A673 (cell line): ENCODE measurements around the gene GPLD1. TPM values are rescaled to one million over a fixed set of nuclear protein-coding genes. Genes with fewer than 3 reads are reported as not detected.

Experiments
- Bru-seq: library from RNA; stranded (reverse); fragments of 400-500 nt; gene quantifications from one replicate; lab custom pipeline; 2021; lab: Mats Ljungman, UMichigan
- BruChase-seq, 2 experiments: library from RNA; stranded (reverse); fragments of 400-500 nt; gene quantifications; one replicate each; lab custom pipeline; 2021; lab: Mats Ljungman, UMichigan
- BruUV-seq: library from RNA; stranded (reverse); fragments of 400-500 nt; replicated peaks from 2 replicates; lab custom pipeline; 2021; lab: Mats Ljungman, UMichigan
- CTCF ChIA-PET: fragments of 300-600 bp; sonication (Branson Sonifier 250); formaldehyde crosslinking; loops from one replicate; lab custom pipeline; 2022; ENCODE audit warnings: antibody characterized with exemption; lab: Charles Lee
- POLR2A ChIA-PET: fragments of 300-600 bp; sonication (Branson Sonifier 250); formaldehyde crosslinking; loops from one replicate; lab custom pipeline; 2022; ENCODE audit warnings: antibody characterized with exemption; ENCODE audit not compliant: low non-redundant PET; lab: Charles Lee
- DNase-seq: peaks from one replicate; pipeline ENCODE4 v3.0.0-alpha.2; 2015; ENCODE audit warnings: low spot score
- H3K27ac ChIP-seq: fragments of 200-600 bp; sonication (generic); 2 replicates; pipeline ENCODE4 v1.5.1; 2016; ENCODE audit warnings: mixed run types, low read depth, mild to moderate bottlenecking, mixed read lengths, antibody characterized with exemption, low read length; ENCODE audit not compliant: poor library complexity, severe bottlenecking
- H3K27me3 ChIP-seq: fragments of 200-600 bp; sonication (generic); replicated peaks from 2 replicates; pipeline ENCODE4 v1.6.1; 2017; ENCODE audit warnings: mixed run types, low read depth, mild to moderate bottlenecking, mixed read lengths, antibody characterized with exemption, low read length; ENCODE audit not compliant: insufficient read depth, poor library complexity
- H3K36me3 ChIP-seq: fragments of 200-600 bp; sonication (generic); 2 replicates; pipeline ENCODE4 v1.6.1; 2016; ENCODE audit warnings: mixed run types, mild to moderate bottlenecking, mixed read lengths, antibody characterized with exemption, low read length; ENCODE audit not compliant: insufficient read depth, poor library complexity, severe bottlenecking
- H3K4me1 ChIP-seq: fragments of 200-600 bp; sonication (generic); 2 replicates; pipeline ENCODE4 v1.6.1; 2017; ENCODE audit warnings: mixed run types, mild to moderate bottlenecking, mixed read lengths, antibody characterized with exemption, low read length; ENCODE audit not compliant: insufficient read depth, poor library complexity, severe bottlenecking
- H3K4me3 ChIP-seq: fragments of 200-600 bp; sonication (generic); 2 replicates; pipeline ENCODE4 v1.5.1; 2016; ENCODE audit warnings: low read depth, mixed run types, mild to moderate bottlenecking, mixed read lengths, low read length; ENCODE audit not compliant: poor library complexity, severe bottlenecking
- H3K9me3 ChIP-seq: fragments of 200-600 bp; sonication (generic); 2 replicates; pipeline ENCODE4 v1.6.1; 2016; ENCODE audit warnings: mixed run types, low read depth, mild to moderate bottlenecking, mixed read lengths, antibody characterized with exemption, low read length; ENCODE audit not compliant: poor library complexity, severe bottlenecking
- CTCF ChIP-seq: fragments of 300-800, 200-600 bp; sonication (generic); conservative IDR thresholded peaks from 2 replicates; pipeline ENCODE4 v1.5.1; 2017; ENCODE audit warnings: low read depth, mild to moderate bottlenecking, antibody characterized with exemption, low read length, moderate library complexity, mixed read lengths
- EZH2 ChIP-seq: fragments of 200-600 bp; sonication (generic); IDR thresholded peaks from 2 replicates; pipeline ENCODE4 v1.6.1; 2017; ENCODE audit warnings: borderline replicate concordance, low read depth, mild to moderate bottlenecking, mixed read lengths, antibody characterized with exemption, low read length; ENCODE audit not compliant: poor library complexity, severe bottlenecking
- intact Hi-C: fragments of 100-400 bp; cut with micrococcal nuclease; formaldehyde crosslinking; loops from one replicate; pipeline ENCODE4 v1.10.0; 2022; ENCODE audit not compliant: unreplicated experiment
- long read RNA-seq: library from polyadenylated mRNA; stranded (forward); transcript quantifications from one replicate; pipeline ENCODE4 v2.0.0, GENCODE V29; 2022
- total RNA-seq: library from RNA; stranded (reverse); gene quantifications from 2 replicates; pipeline ENCODE4 v1.2.3, GENCODE V29; 2021

The GPLD1 gene, protein sequence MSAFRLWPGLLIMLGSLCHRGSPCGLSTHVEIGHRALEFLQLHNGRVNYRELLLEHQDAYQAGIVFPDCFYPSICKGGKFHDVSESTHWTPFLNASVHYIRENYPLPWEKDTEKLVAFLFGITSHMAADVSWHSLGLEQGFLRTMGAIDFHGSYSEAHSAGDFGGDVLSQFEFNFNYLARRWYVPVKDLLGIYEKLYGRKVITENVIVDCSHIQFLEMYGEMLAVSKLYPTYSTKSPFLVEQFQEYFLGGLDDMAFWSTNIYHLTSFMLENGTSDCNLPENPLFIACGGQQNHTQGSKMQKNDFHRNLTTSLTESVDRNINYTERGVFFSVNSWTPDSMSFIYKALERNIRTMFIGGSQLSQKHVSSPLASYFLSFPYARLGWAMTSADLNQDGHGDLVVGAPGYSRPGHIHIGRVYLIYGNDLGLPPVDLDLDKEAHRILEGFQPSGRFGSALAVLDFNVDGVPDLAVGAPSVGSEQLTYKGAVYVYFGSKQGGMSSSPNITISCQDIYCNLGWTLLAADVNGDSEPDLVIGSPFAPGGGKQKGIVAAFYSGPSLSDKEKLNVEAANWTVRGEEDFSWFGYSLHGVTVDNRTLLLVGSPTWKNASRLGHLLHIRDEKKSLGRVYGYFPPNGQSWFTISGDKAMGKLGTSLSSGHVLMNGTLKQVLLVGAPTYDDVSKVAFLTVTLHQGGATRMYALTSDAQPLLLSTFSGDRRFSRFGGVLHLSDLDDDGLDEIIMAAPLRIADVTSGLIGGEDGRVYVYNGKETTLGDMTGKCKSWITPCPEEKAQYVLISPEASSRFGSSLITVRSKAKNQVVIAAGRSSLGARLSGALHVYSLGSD
- 0.63 and 1.1 TPM in 2 replicates for total RNA-seq
- percentile 30 among the genes with signal in this experiment for Bru-seq, nascent RNA
- BruChase-seq, experiment 1, labeled RNA remaining after a 2-hour chase, result percentile 29 among the genes with signal in this experiment
- BruChase-seq, experiment 2, labeled RNA remaining after a 6-hour chase, result percentile 28 among the genes with signal in this experiment
- long read RNA-seq, result 0 reads

DNA sequence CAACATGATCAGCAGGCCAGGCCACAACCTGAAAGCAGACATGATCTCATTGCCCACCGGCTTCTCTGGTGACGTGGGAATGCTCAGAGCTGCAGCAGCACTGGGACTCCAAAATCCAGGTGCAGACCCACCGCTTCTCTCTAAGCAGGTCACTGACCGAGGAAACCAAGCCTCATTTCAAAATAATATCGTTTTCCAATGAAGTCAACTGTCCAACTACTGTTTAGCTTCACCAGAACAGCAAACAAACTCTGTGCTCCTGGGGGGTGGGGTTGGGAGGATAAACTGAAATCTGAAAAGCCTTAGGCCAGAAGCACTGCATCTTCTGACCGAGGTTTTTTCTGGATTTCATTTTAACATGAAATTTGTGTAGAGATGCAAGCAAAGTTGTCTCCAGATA, at the start of gene GPLD1:
GPLD1 (minus strand) TSS at position 109 of the 400 bp plus-strand sequence; CDS start at position 42, 67 bp downstream.
- POLR2A ChIA-PET, result interaction anchor here (1.0 kb wide), 1 partner anchor 36 kb away, joined by 3 read pairs; no protein-coding TSS in a partner anchor
- TF ChIP-seq CTCF, result no peak
- no peak for TF ChIP-seq EZH2
- no peak for DNase-seq
- intact Hi-C loops, result no loop called here
- CTCF ChIA-PET, result no interaction called here
- no peaks in the 10 kb centered on the region for H3K36me3 ChIP-seq
- no TSS peak for BruUV-seq
- no peaks in the 10 kb centered on the region for H3K27me3 ChIP-seq
- H3K4me3 ChIP-seq, result no peak within 1 kb of the TSS
- H3K9me3 ChIP-seq, result no peaks in the 10 kb centered on the region
- peaks cover 3% of the 10 kb centered on the region for H3K4me1 ChIP-seq
- no peak within 1 kb of the TSS for H3K27ac ChIP-seq

- no peaks in the 10 kb centered on the region for H3K9me3 ChIP-seq
- CTCF ChIA-PET, result no interaction called here
- H3K36me3 ChIP-seq, result no peaks in the 10 kb centered on the region
- H3K27ac ChIP-seq, result no peak overlapping the region
- BruUV-seq, result no TSS peak
- H3K4me1 ChIP-seq, result peaks cover 19% of the 10 kb centered on the region
- DNase-seq, result no peak
- peaks cover 46% of the 10 kb centered on the region for H3K27me3 ChIP-seq
- TF ChIP-seq EZH2 (no peak), CTCF (no peak)
- no peak overlapping the region for H3K4me3 ChIP-seq
- POLR2A ChIA-PET, result interaction anchor here (0.6 kb wide), 1 partner anchor 87 kb away, joined by 4 read pairs; no protein-coding TSS in a partner anchor
- intact Hi-C loops, result no loop called here
Measured at GRCh38 chr6:24537771-24538385, 48.5 kb upstream of the GPLD1 start.
